PC-9 (cell line): ENCODE data around the gene TAS2R41. TPM values are rescaled to one million over a fixed set of nuclear protein-coding genes. Genes with fewer than 3 reads are reported as not detected.

Source experiments
- BruUV-seq: library from RNA; stranded (reverse); fragments of 400-500 nt; replicated peaks from 2 replicates; lab custom pipeline; 2021; lab: Mats Ljungman, UMichigan
- CTCF ChIA-PET: fragments of 300-600 bp; sonication (Branson Sonifier 250); formaldehyde crosslinking; loops from one replicate; lab custom pipeline; 2022; ENCODE audit warnings: antibody characterized with exemption; lab: Charles Lee
- POLR2A ChIA-PET: fragments of 300-600 bp; sonication (Branson Sonifier 250); formaldehyde crosslinking; loops from one replicate; lab custom pipeline; 2022; ENCODE audit warnings: antibody characterized with exemption; ENCODE audit not compliant: unreplicated experiment; lab: Charles Lee
- DNase-seq, 2 experiments: peaks; one replicate each; pipeline versions ENCODE4 v3.0.0 to v3.0.0-alpha.2; 2015 to 2022; ENCODE audit warnings: mixed read lengths in 1 of 2
- H2AFZ ChIP-seq: fragments of 200-600 bp; sonication (generic); 2 replicates; pipeline ENCODE4 v1.8.1; 2017; ENCODE audit warnings: antibody characterized with exemption
- H3F3A ChIP-seq: fragments of 200-600 bp; sonication (generic); 2 replicates; pipeline ENCODE4 v1.8.1; 2017; ENCODE audit warnings: antibody characterized with exemption, mild to moderate bottlenecking, low read depth; ENCODE audit not compliant: insufficient read depth
- H3K27ac ChIP-seq: fragments of 200-600 bp; sonication (generic); 2 replicates; pipeline ENCODE4 v1.6.1; 2016; ENCODE audit warnings: mixed run types
- H3K27me3 ChIP-seq: fragments of 200-600 bp; sonication (generic); 2 replicates; pipeline ENCODE4 v1.6.1; 2016; ENCODE audit warnings: low read depth, mixed run types; ENCODE audit not compliant: insufficient read depth
- H3K36me3 ChIP-seq: fragments of 200-600 bp; sonication (generic); 2 replicates; pipeline ENCODE4 v1.6.1; 2016; ENCODE audit warnings: low read depth, mixed run types
- H3K4me1 ChIP-seq: fragments of 200-600 bp; sonication (generic); replicated peaks from 2 replicates; pipeline ENCODE4 v1.6.1; 2016; ENCODE audit warnings: mixed run types; ENCODE audit not compliant: insufficient read depth
- H3K4me2 ChIP-seq: fragments of 200-600 bp; sonication (generic); 2 replicates; pipeline ENCODE4 v1.6.1; 2017; ENCODE audit warnings: mixed run types
- H3K4me3 ChIP-seq: fragments of 200-600 bp; sonication (generic); 2 replicates; pipeline ENCODE4 v1.6.1; 2016; ENCODE audit warnings: mixed run types
- H3K79me2 ChIP-seq: fragments of 200-600 bp; sonication (generic); 2 replicates; pipeline ENCODE4 v1.6.1; 2017; ENCODE audit warnings: low read depth, mixed run types
- H3K9me2 ChIP-seq: fragments of 200-600 bp; sonication (generic); 2 replicates; pipeline ENCODE4 v1.8.1; 2017; ENCODE audit warnings: mild to moderate bottlenecking; ENCODE audit not compliant: insufficient read depth
- H3K9me3 ChIP-seq: fragments of 200-600 bp; sonication (generic); 2 replicates; pipeline ENCODE4 v1.8.1; 2016; ENCODE audit warnings: low read depth; ENCODE audit not compliant: insufficient read depth
- H4K20me1 ChIP-seq: fragments of 200-600 bp; sonication (generic); 2 replicates; pipeline ENCODE4 v1.8.1; 2017; ENCODE audit not compliant: insufficient read depth
- EZH2 ChIP-seq: fragments of 200-600 bp; sonication (generic); IDR thresholded peaks from 2 replicates; pipeline ENCODE4 v1.8.0; 2017; ENCODE audit warnings: antibody characterized with exemption, low read depth
- intact Hi-C: fragments of 100-400 bp; cut with micrococcal nuclease; formaldehyde crosslinking; loops from one replicate; pipeline ENCODE4 v1.10.0; 2022; ENCODE audit not compliant: unreplicated experiment
- total RNA-seq: library from RNA; stranded (reverse); gene quantifications from 2 replicates; pipeline ENCODE4 v1.2.3, GENCODE V29; 2021
- TF ChIP-seq, protein P1 (sequence below): fragments of 200-600 bp; sonication (generic); conservative IDR thresholded peaks from 2 replicates; pipeline ENCODE4 v1.6.1; 2017; ENCODE audit warnings: mixed run types, antibody characterized with exemption, mild to moderate bottlenecking, moderate library complexity

The TAS2R41 gene
- total RNA-seq, 1 experiment from 2014 or later: not detected

DNA sequence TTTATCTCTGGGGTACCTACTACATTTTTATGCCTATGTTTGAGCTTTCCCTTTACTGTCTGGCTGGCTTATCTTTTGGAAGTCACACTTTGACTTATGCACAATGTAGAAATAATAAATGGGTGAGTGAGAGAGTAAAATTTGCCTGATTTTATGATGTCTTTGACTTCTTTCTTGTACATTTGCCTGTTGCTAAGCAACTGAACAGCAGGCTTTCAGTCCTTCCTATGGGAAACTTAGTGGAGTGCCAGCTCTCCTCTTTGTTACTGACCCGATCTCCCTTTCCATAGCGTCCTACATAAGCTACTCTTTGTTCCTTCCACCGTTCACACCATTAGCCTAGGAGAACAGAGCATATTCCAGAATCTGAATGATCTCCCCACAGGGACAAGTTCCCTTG, 30.2 kb upstream of the TAS2R41 start:
- H3K4me3 ChIP-seq: no peak overlapping the region
- no peaks in the 10 kb centered on the region for H3K79me2 ChIP-seq
- no peaks in the 10 kb centered on the region for H3K4me1 ChIP-seq
- H3K9me2 ChIP-seq: no peaks in the 10 kb centered on the region
- H3F3A ChIP-seq: no peaks in the 10 kb centered on the region
- no peak overlapping the region for H3K4me2 ChIP-seq
- ChIA-PET POLR2A (interaction anchor here (0.6 kb wide), 1 partner anchor 454 kb away, joined by 7 read pairs; no protein-coding TSS in a partner anchor), CTCF (no interaction called here)
- TF ChIP-seq EZH2: no peak
- TF ChIP-seq, protein P1, sequence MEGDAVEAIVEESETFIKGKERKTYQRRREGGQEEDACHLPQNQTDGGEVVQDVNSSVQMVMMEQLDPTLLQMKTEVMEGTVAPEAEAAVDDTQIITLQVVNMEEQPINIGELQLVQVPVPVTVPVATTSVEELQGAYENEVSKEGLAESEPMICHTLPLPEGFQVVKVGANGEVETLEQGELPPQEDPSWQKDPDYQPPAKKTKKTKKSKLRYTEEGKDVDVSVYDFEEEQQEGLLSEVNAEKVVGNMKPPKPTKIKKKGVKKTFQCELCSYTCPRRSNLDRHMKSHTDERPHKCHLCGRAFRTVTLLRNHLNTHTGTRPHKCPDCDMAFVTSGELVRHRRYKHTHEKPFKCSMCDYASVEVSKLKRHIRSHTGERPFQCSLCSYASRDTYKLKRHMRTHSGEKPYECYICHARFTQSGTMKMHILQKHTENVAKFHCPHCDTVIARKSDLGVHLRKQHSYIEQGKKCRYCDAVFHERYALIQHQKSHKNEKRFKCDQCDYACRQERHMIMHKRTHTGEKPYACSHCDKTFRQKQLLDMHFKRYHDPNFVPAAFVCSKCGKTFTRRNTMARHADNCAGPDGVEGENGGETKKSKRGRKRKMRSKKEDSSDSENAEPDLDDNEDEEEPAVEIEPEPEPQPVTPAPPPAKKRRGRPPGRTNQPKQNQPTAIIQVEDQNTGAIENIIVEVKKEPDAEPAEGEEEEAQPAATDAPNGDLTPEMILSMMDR: no peak
- H3K36me3 ChIP-seq: no peaks in the 10 kb centered on the region
- no peak for DNase-seq
- no TSS peak for BruUV-seq
- no peaks in the 10 kb centered on the region for H3K9me3 ChIP-seq
- H3K27me3 ChIP-seq: no peaks in the 10 kb centered on the region
- H3K27ac ChIP-seq: no peak overlapping the region
- no peak overlapping the region for H2AFZ ChIP-seq
- intact Hi-C loops: no loop called here
- H4K20me1 ChIP-seq: no peaks in the 10 kb centered on the region

DNA sequence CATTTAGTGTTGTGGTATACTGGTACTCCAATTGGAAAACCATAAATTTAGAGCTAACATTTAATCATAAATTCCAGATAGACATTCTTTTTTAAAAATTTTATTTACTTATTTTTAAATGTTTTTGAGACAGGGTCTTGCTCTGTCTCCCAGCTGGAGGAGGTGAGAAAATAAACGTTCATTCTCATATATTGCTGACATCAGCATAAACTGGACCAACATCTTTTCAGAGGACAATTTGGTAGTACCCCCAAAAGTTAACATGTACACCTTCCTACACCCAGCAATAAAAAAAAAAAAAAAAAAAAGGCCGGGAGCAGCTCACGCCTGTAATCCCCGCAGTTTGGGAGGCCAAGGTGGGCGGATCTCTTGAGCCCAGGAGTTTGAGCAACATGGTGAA, 29.2 kb upstream of the TAS2R41 start:
- no peak overlapping the region for H2AFZ ChIP-seq
- H3K9me2 ChIP-seq: no peaks in the 10 kb centered on the region
- no peak for TF ChIP-seq EZH2
- TF ChIP-seq, protein P1: no peak
- H3K4me1 ChIP-seq: no peaks in the 10 kb centered on the region
- no peak for DNase-seq
- H3K27ac ChIP-seq: no peak overlapping the region
- ChIA-PET POLR2A (no interaction called here), CTCF (no interaction called here)
- H3K4me3 ChIP-seq: no peak overlapping the region
- no peaks in the 10 kb centered on the region for H3K27me3 ChIP-seq
- H3K9me3 ChIP-seq: no peaks in the 10 kb centered on the region
- no peaks in the 10 kb centered on the region for H3K79me2 ChIP-seq
- no peaks in the 10 kb centered on the region for H3K36me3 ChIP-seq
- no peaks in the 10 kb centered on the region for H3F3A ChIP-seq
- no peak overlapping the region for H3K4me2 ChIP-seq
- BruUV-seq: no TSS peak
- intact Hi-C loops: no loop called here
- no peaks in the 10 kb centered on the region for H4K20me1 ChIP-seq

DNA sequence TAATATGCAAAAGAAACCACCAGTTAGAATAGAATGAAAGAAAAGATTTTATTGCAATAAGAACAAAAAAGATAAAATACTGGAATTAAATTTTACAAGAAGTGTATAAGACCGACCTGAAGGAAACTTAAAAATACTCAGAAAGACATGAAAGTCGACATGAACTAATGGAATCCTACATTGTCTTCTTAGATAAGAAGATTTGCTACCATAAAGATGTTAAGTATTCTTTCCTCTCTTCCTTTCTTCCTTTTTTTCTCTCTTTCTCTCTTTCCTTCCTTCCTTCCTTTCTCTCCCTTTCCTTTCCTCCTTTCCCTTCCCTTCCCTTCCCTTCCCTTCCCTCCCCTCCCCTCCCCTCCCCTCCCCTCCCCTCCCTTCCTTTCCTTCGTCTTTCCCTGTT, 27.9 kb upstream of the TAS2R41 start:
- ChIA-PET CTCF (no interaction called here), POLR2A (no interaction called here)
- H3K4me1 ChIP-seq: peaks cover 12% of the 10 kb centered on the region
- TF ChIP-seq, protein P1: no peak
- H3K27me3 ChIP-seq: no peaks in the 10 kb centered on the region
- DNase-seq: no peak
- H3K36me3 ChIP-seq: no peaks in the 10 kb centered on the region
- intact Hi-C loops: no loop called here
- H3K79me2 ChIP-seq: no peaks in the 10 kb centered on the region
- no peaks in the 10 kb centered on the region for H3K9me3 ChIP-seq
- H3K4me3 ChIP-seq: no peak overlapping the region
- no TSS peak for BruUV-seq
- H3K27ac ChIP-seq: no peak overlapping the region
- H2AFZ ChIP-seq: no peak overlapping the region
- H3K4me2 ChIP-seq: no peak overlapping the region
- H4K20me1 ChIP-seq: no peaks in the 10 kb centered on the region
- 0 out of 2 replicates have a peak, but pooled peaks cover 3% of the 10 kb centered on the region for H3K9me2 ChIP-seq
- no peaks in the 10 kb centered on the region for H3F3A ChIP-seq
